Testis (tissue), 2 donors: ENCODE measurements around the gene SOCS4.

Experiments
- CTCF ChIP-seq, 3 experiments: fragments of 450-650 bp in 2 of 3; fragments of 200-600 bp in 1 of 3; sonication (generic) in 1 of 3; IDR thresholded peaks; one replicate each; pipeline ENCODE4 v1.5.1; 2016 to 2019; ENCODE audit warnings: antibody characterized with exemption in 3 of 3, mild to moderate bottlenecking in 2 of 3, moderate library complexity in 1 of 3
- POLR2A ChIP-seq: fragments of 450-650 bp; IDR thresholded peaks from one replicate; pipeline ENCODE4 v1.6.1; 2017; ENCODE audit warnings: antibody characterized with exemption, mild to moderate bottlenecking, moderate library complexity

- TF ChIP-seq POLR2A (no peak), CTCF (IDR thresholded peaks at IDR 0.05) (no peak)
Observed at GRCh38 chr14:55026793-55027561, at the start of gene SOCS4, which contains the start of gene WDHD1.
